DOHH2 (cell line): ENCODE results near the gene UFM1.

Experiments
- H3F3A ChIP-seq: fragments of 200-600 bp; sonication (generic), shearing (Covaris generic); 2 replicates; pipeline ENCODE4 v1.6.0; 2016; ENCODE audit warnings: antibody characterized with exemption, mild to moderate bottlenecking; ENCODE audit not compliant: control insufficient read depth, insufficient read depth
- H3K27ac ChIP-seq: fragments of 200-600 bp; sonication (generic); 2 replicates; pipeline ENCODE4 v1.5.1; 2014; ENCODE audit warnings: low read depth, mild to moderate bottlenecking, low read length, moderate library complexity
- H3K27me3 ChIP-seq: fragments of 200-600 bp; sonication (generic); 2 replicates; pipeline ENCODE4 v1.6.1; 2014; ENCODE audit warnings: mild to moderate bottlenecking, low read length, mixed read lengths; ENCODE audit not compliant: control insufficient read depth
- H3K36me3 ChIP-seq: fragments of 200-600 bp; sonication (generic); 2 replicates; pipeline ENCODE4 v1.6.1; 2014; ENCODE audit warnings: mild to moderate bottlenecking, low read length, moderate library complexity, mixed read lengths; ENCODE audit not compliant: control insufficient read depth
- H3K4me1 ChIP-seq: fragments of 200-600 bp; sonication (generic); 2 replicates; pipeline ENCODE4 v1.6.1; 2014; ENCODE audit warnings: mild to moderate bottlenecking, low read length, mixed read lengths; ENCODE audit not compliant: control insufficient read depth
- H3K4me2 ChIP-seq: fragments of 200-600 bp; sonication (generic); 2 replicates; pipeline ENCODE4 v1.6.0; 2014; ENCODE audit warnings: mild to moderate bottlenecking, low read length, moderate library complexity
- H3K4me3 ChIP-seq: fragments of 200-600 bp; sonication (generic); 2 replicates; pipeline ENCODE4 v1.5.1; 2014; ENCODE audit warnings: mild to moderate bottlenecking, low read length, mixed read lengths
- H3K79me2 ChIP-seq: fragments of 200-600 bp; sonication (generic); 2 replicates; pipeline ENCODE4 v1.6.1; 2014; ENCODE audit warnings: mild to moderate bottlenecking, low read length, mixed read lengths; ENCODE audit not compliant: control insufficient read depth
- H3K9me2 ChIP-seq: fragments of 200-600 bp; sonication (generic); replicated peaks from 2 replicates; pipeline ENCODE4 v1.6.1; 2014; ENCODE audit warnings: mild to moderate bottlenecking, low read length, mixed read lengths; ENCODE audit not compliant: control insufficient read depth
- H3K9me3 ChIP-seq: fragments of 200-600 bp; sonication (generic); 2 replicates; pipeline ENCODE4 v1.6.1; 2014; ENCODE audit warnings: antibody characterized with exemption, low read length, mixed read lengths; ENCODE audit not compliant: control insufficient read depth, insufficient read depth
- H4K20me1 ChIP-seq: fragments of 200-600 bp; sonication (generic); 2 replicates; pipeline ENCODE4 v1.6.0; 2014; ENCODE audit warnings: low read depth, mild to moderate bottlenecking, antibody characterized with exemption, low read length, moderate library complexity; ENCODE audit not compliant: control insufficient read depth, insufficient read depth
- EZH2phosphoT487 ChIP-seq: fragments of 200-600 bp; sonication (generic); IDR thresholded peaks from 2 replicates; pipeline ENCODE4 v1.6.1; 2017; ENCODE audit warnings: borderline replicate concordance, mild to moderate bottlenecking, antibody characterized with exemption, low read length, moderate library complexity, mixed read lengths
- TF ChIP-seq, protein P1 (sequence below): fragments of 200-600 bp; sonication (generic); IDR thresholded peaks from one replicate; pipeline ENCODE4 v1.5.1; 2014; ENCODE audit warnings: antibody characterized with exemption, mild to moderate bottlenecking, low read depth, low read length; ENCODE audit not compliant: poor library complexity, severe bottlenecking

The UFM1 gene

DNA sequence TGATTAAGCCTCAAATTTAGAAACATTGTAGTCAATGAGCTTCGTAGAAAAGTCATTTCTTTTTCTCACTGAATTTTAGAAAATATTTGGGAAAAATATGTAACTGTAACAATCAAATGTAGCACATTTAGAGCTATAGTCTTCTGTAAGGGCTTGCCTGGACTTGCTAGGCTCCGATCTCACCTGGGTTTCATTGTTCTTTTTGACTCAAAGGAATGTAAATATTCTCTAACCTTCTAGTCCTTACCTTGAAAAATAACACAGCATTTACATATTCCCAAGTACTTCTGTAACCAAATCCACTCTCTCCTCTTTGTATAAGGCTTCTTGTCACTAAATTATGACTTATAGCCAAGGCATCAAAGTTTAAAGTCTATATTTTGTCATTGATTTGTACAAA, 2.9 kb upstream of the UFM1 start:
- Histone ChIP-seq H3F3A (no peaks in the 10 kb centered on the region), H3K27me3 (no peaks in the 10 kb centered on the region), H3K4me2 (no peak overlapping the region), H3K79me2 (peaks cover 22% of the 10 kb centered on the region), H3K4me3 (no peak overlapping the region), H3K36me3 (peaks cover 16% of the 10 kb centered on the region), H3K4me1 (peaks cover 20% of the 10 kb centered on the region), H3K9me2 (no peaks in the 10 kb centered on the region), H3K27ac (no peak overlapping the region), H3K9me3 (no peaks in the 10 kb centered on the region), H4K20me1 (no peaks in the 10 kb centered on the region)
- no peak for TF ChIP-seq EZH2phosphoT487
- TF ChIP-seq, protein P1, sequence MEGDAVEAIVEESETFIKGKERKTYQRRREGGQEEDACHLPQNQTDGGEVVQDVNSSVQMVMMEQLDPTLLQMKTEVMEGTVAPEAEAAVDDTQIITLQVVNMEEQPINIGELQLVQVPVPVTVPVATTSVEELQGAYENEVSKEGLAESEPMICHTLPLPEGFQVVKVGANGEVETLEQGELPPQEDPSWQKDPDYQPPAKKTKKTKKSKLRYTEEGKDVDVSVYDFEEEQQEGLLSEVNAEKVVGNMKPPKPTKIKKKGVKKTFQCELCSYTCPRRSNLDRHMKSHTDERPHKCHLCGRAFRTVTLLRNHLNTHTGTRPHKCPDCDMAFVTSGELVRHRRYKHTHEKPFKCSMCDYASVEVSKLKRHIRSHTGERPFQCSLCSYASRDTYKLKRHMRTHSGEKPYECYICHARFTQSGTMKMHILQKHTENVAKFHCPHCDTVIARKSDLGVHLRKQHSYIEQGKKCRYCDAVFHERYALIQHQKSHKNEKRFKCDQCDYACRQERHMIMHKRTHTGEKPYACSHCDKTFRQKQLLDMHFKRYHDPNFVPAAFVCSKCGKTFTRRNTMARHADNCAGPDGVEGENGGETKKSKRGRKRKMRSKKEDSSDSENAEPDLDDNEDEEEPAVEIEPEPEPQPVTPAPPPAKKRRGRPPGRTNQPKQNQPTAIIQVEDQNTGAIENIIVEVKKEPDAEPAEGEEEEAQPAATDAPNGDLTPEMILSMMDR, result no peak

DNA sequence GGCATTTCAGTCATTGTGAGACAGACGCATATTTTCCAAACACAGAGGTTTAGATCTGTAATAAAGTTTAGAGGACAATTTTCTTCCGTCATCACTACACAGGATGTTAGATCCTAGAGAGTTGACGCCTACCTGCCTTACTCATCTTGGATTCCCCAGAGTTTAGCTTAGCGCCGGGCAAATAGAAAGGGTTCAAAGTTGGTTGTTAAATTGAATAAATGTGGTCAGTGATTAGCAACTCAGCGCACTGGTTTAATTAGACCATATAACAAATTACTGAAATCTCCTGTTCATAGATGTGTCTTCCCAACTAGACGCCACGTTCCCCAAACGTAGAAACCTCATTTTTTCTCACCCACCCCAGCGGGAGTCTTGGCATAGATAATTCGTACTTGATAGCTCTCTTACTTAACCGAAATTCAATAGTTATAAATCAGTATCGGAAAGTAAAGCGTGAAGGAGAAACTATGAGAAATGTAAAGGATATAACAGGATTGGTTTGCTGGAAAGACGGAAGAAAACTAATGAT, 726 bp upstream of the UFM1 start:
- TF ChIP-seq, protein P1, result no peak
- TF ChIP-seq EZH2phosphoT487, result no peak
- Histone ChIP-seq H3K27ac (no peak overlapping the region), H3K79me2 (peaks cover 37% of the 10 kb centered on the region), H3K4me1 (peaks cover 20% of the 10 kb centered on the region), H3K4me2 (peak overlapping the region; percentile 63), H3K9me2 (no peaks in the 10 kb centered on the region), H3F3A (no peaks in the 10 kb centered on the region), H3K9me3 (no peaks in the 10 kb centered on the region), H3K4me3 (peak overlapping the region; percentile 95), H3K27me3 (no peaks in the 10 kb centered on the region), H3K36me3 (peaks cover 31% of the 10 kb centered on the region), H4K20me1 (no peaks in the 10 kb centered on the region)

DNA sequence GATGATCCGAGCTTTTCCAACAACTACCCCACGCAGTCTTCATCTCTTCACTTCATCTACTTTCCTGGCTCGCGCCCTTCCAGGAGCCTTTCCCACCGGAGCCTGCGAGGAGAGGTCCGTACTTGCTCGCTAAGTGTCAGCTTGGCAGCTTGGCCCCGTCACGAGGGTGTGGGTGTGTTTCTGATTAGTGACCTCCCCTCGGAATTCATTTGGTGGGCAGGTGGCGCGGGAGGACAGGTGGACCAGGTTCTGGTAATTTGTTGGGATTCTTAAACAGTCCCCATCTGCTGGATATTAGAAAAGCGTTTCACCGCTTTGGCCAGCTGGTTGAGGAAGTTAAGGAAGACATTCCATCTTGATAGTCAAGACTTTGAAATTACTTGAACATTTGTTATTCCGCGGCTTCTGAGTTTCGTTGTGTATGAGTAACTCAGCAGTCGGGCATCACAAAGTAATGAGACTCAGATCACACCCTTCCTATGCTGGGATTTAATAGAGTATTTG, 515 bp downstream of the UFM1 start:
- TF ChIP-seq EZH2phosphoT487, result no peak
- TF ChIP-seq, protein P1, result no peak
- Histone ChIP-seq H3K79me2 (peaks cover 37% of the 10 kb centered on the region), H3K9me3 (no peaks in the 10 kb centered on the region), H4K20me1 (no peaks in the 10 kb centered on the region), H3F3A (no peaks in the 10 kb centered on the region), H3K9me2 (no peaks in the 10 kb centered on the region), H3K4me1 (peaks cover 20% of the 10 kb centered on the region), H3K4me3 (peak overlapping the region; percentile 95), H3K36me3 (peaks cover 44% of the 10 kb centered on the region), H3K27me3 (no peaks in the 10 kb centered on the region), H3K27ac (peak overlapping the region; percentile 41; the same call in 1 of the 2 replicates), H3K4me2 (peak overlapping the region; percentile 63)
